H9 (cell line): Measurements from ENCODE around the gene CDH23. TPM values are rescaled to one million over a fixed set of nuclear protein-coding genes. Genes with fewer than 3 reads are reported as not detected.

ENCODE experiments used
- DNase-seq: peaks from one replicate; pipeline ENCODE4 v3.0.0-alpha.2; 2017
- H2AFZ ChIP-seq: one replicate; pipeline ENCODE4 v1.6.1; 2013; ENCODE audit warnings: mild to moderate bottlenecking, low read length, control low read depth, moderate library complexity
- H2AK5ac ChIP-seq: 2 replicates; pipeline ENCODE4 v1.6.1; 2013; ENCODE audit warnings: low read length, control low read depth, mixed read lengths; ENCODE audit not compliant: insufficient read length
- H2BK120ac ChIP-seq: one replicate; pipeline ENCODE4 v1.6.1; 2013; ENCODE audit warnings: low read depth, mild to moderate bottlenecking, low read length, control low read depth, inconsistent platforms; ENCODE audit not compliant: poor library complexity, severe bottlenecking
- H2BK12ac ChIP-seq: 2 replicates; pipeline ENCODE4 v1.6.1; 2013; ENCODE audit warnings: low read length, control low read depth, mixed read lengths, low read depth; ENCODE audit not compliant: insufficient read length
- H2BK15ac ChIP-seq: 2 replicates; pipeline ENCODE4 v1.6.1; 2013; ENCODE audit warnings: low read depth, low read length, control low read depth
- H2BK20ac ChIP-seq: one replicate; pipeline ENCODE4 v1.6.1; 2013; ENCODE audit warnings: low read depth, mild to moderate bottlenecking, low read length, control low read depth, inconsistent platforms; ENCODE audit not compliant: poor library complexity, severe bottlenecking
- H2BK5ac ChIP-seq: 2 replicates; pipeline ENCODE4 v1.6.1; 2013; ENCODE audit warnings: low read length, control low read depth, mixed read lengths; ENCODE audit not compliant: insufficient read length
- H3K14ac ChIP-seq: 2 replicates; pipeline ENCODE4 v1.6.1; 2013; ENCODE audit warnings: low read length, control low read depth; ENCODE audit not compliant: insufficient read depth
- H3K18ac ChIP-seq: 2 replicates; pipeline ENCODE4 v1.6.1; 2013; ENCODE audit warnings: low read depth, mild to moderate bottlenecking, mixed read lengths, low read length, control low read depth; ENCODE audit not compliant: insufficient read length
- H3K23ac ChIP-seq: 2 replicates; pipeline ENCODE4 v1.6.1; 2013; ENCODE audit warnings: low read length, control low read depth, mixed read lengths, low read depth; ENCODE audit not compliant: insufficient read length
- H3K23me2 ChIP-seq: 2 replicates; pipeline ENCODE4 v1.6.1; 2013; ENCODE audit warnings: low read depth, mild to moderate bottlenecking, mixed read lengths, low read length, control low read depth; ENCODE audit not compliant: insufficient read length, poor library complexity, severe bottlenecking
- H3K27ac ChIP-seq: 2 replicates; pipeline ENCODE4 v1.5.1; 2013; ENCODE audit warnings: low read length, control low read depth, mixed read lengths, low read depth; ENCODE audit not compliant: insufficient read length
- H3K27me3 ChIP-seq: 2 replicates; pipeline ENCODE4 v1.6.1; 2013; ENCODE audit warnings: low read length, control low read depth, inconsistent platforms; ENCODE audit not compliant: insufficient read depth
- H3K4ac ChIP-seq: 2 replicates; pipeline ENCODE4 v1.6.1; 2013; ENCODE audit warnings: low read depth, mild to moderate bottlenecking, control low read depth, inconsistent platforms, low read length, moderate library complexity
- H3K4me1 ChIP-seq: 2 replicates; pipeline ENCODE4 v1.6.1; 2013; ENCODE audit warnings: low read length, control low read depth, inconsistent platforms; ENCODE audit not compliant: insufficient read depth
- H3K4me2 ChIP-seq: 2 replicates; pipeline ENCODE4 v1.6.1; 2013; ENCODE audit warnings: low read length, control low read depth, mixed read lengths; ENCODE audit not compliant: insufficient read length, insufficient read depth
- H3K56ac ChIP-seq: 2 replicates; pipeline ENCODE4 v1.6.1; 2013; ENCODE audit warnings: low read depth, mild to moderate bottlenecking, mixed read lengths, low read length, control low read depth; ENCODE audit not compliant: insufficient read length
- H3K79me1 ChIP-seq: 2 replicates; pipeline ENCODE4 v1.6.1; 2013; ENCODE audit warnings: low read depth, mild to moderate bottlenecking, moderate library complexity, low read length, control low read depth, inconsistent platforms; ENCODE audit not compliant: insufficient read depth, poor library complexity, severe bottlenecking
- H3K79me2 ChIP-seq: 2 replicates; pipeline ENCODE4 v1.6.1; 2013; ENCODE audit warnings: low read length, control low read depth, inconsistent platforms; ENCODE audit not compliant: insufficient read depth
- H3K9ac ChIP-seq: 2 replicates; pipeline ENCODE4 v1.6.1; 2013; ENCODE audit warnings: low read length, control low read depth, mixed read lengths; ENCODE audit not compliant: insufficient read length; ENCODE audit errors: extremely low read depth
- H3K9me3 ChIP-seq: one replicate; pipeline ENCODE4 v1.6.1; 2013; ENCODE audit warnings: low read depth, low read length, inconsistent platforms; ENCODE audit not compliant: control insufficient read depth
- H3T11ph ChIP-seq: one replicate; pipeline ENCODE4 v1.6.1; 2013; ENCODE audit warnings: mild to moderate bottlenecking, low read length, control low read depth, inconsistent platforms
- H4K20me1 ChIP-seq: one replicate; pipeline ENCODE4 v1.6.1; 2013; ENCODE audit not compliant: control insufficient read depth, insufficient read length, insufficient read depth
- H4K5ac ChIP-seq: 2 replicates; pipeline ENCODE4 v1.6.1; 2013; ENCODE audit warnings: low read depth, mild to moderate bottlenecking, mixed read lengths, low read length, control low read depth; ENCODE audit not compliant: insufficient read length
- H4K8ac ChIP-seq: replicated peaks from 2 replicates; pipeline ENCODE4 v1.6.1; 2013; ENCODE audit warnings: low read length, control low read depth, mixed read lengths, low read depth; ENCODE audit not compliant: insufficient read length
- H4K91ac ChIP-seq: 2 replicates; pipeline ENCODE4 v1.6.1; 2013; ENCODE audit warnings: low read depth, mild to moderate bottlenecking, moderate library complexity, mixed read lengths, low read length, control low read depth; ENCODE audit not compliant: insufficient read length
- H3K27ac Mint-ChIP-seq, 3 experiments: 2 replicates in 2 of 3; 3 replicates in 1 of 3; pipeline ENCODE4 v1.8.0; 2020 to 2021; ENCODE audit warnings: mixed read lengths in 3 of 3, mild to moderate bottlenecking in 1 of 3, moderate library complexity in 1 of 3
- H3K27me3 Mint-ChIP-seq: 2 replicates; pipeline ENCODE4 v1.8.0; 2021; ENCODE audit warnings: low read depth, mild to moderate bottlenecking, moderate library complexity, mixed read lengths
- H3K36me3 Mint-ChIP-seq, 3 experiments: 2 replicates in 2 of 3; 3 replicates in 1 of 3; pipeline ENCODE4 v1.8.0; 2020 to 2021; ENCODE audit warnings: low read depth in 3 of 3, mixed read lengths in 3 of 3; ENCODE audit not compliant: insufficient read depth in 1 of 3
- H3K4me1 Mint-ChIP-seq, 2 experiments: 2 replicates each; pipeline ENCODE4 v1.8.0; 2020; ENCODE audit warnings: mixed read lengths in 2 of 2
- H3K4me3 Mint-ChIP-seq, 2 experiments: 2 replicates in 1 of 2; 3 replicates in 1 of 2; pipeline ENCODE4 v1.8.0; 2020 to 2021; ENCODE audit warnings: mild to moderate bottlenecking in 2 of 2, mixed read lengths in 2 of 2, moderate library complexity in 1 of 2
- H3K9me3 Mint-ChIP-seq, 2 experiments: 2 replicates in 1 of 2; 3 replicates in 1 of 2; pipeline ENCODE4 v1.8.0; 2020; ENCODE audit warnings: mild to moderate bottlenecking in 2 of 2, mixed read lengths in 2 of 2, moderate library complexity in 1 of 2
- CTCF ChIP-seq: fragments of 200-600 bp; sonication (generic); conservative IDR thresholded peaks from 3 replicates; pipeline ENCODE4 v1.8.0; 2021; ENCODE audit warnings: antibody characterized with exemption, mild to moderate bottlenecking
- WGBS: extraction: QIAGEN DNeasy Blood & Tissue Kit; methylation state at CpG from one replicate; pipeline ENCODE4 v1.1.7; 2013; ENCODE audit warnings: missing lambda C conversion rate, low lambda C conversion rate, mixed read lengths; ENCODE audit not compliant: insufficient read length; ENCODE audit errors: extremely low coverage; 5-methylcytosine and 5-hydroxymethylcytosine counted together
- total RNA-seq: library from RNA; stranded (reverse); gene quantifications from 2 replicates; pipeline ENCODE4 v1.2.1, GENCODE V29; 2021

CDH23 gene
- total RNA-seq, 1 experiment from 2014 or later, result 2.1 TPM

DNA sequence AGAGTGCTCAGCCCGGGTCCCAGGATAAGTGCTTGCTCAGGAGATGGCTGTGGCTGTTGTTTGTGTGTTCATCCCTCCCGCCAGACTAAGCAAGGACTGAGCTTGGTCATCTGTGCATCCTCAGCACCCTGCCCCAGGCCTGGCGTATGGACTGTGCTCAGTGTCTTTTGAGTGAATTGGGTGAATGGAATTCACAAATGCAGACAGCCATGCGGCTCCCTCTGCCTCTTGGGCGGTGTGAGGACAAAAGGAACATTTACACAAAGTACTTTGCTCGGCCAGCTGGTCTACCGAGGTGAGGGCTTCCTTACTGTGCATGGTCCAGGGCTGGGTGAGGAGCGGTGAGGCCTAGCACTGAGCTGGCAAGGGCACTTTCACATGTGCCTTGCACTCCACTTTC is 120.2 kb downstream of the CDH23 start:
- WGBS, result no CpG with 5 or more reads among the region's 8 CpGs
- Histone ChIP-seq H4K91ac (no peak overlapping the region), H3K14ac (peak overlapping the region; percentile 79; the same call in 1 of the 2 replicates), H3K4me2 (no peak overlapping the region), H3K9me3 (no peaks in the 10 kb centered on the region), H3K56ac (no peak overlapping the region), H3K18ac (no peak overlapping the region), H3T11ph (no peak overlapping the region), H2BK12ac (no peak overlapping the region), H4K8ac (no peak overlapping the region), H2BK120ac (no peak overlapping the region), H3K23me2 (no peaks in the 10 kb centered on the region), H3K9ac (no peak overlapping the region), H2BK20ac (no peak overlapping the region), H3K4ac (no peak overlapping the region), H2AK5ac (no peak overlapping the region), H3K79me1 (no peaks in the 10 kb centered on the region), H2BK15ac (no peak overlapping the region), H3K27ac (no peak overlapping the region), H4K20me1 (no peaks in the 10 kb centered on the region), H2AFZ (no peak overlapping the region), H4K5ac (no peak overlapping the region), H3K23ac (no peak overlapping the region), H2BK5ac (no peak overlapping the region), H3K27me3 (no peaks in the 10 kb centered on the region), H3K79me2 (no peaks in the 10 kb centered on the region), H3K4me1 (no peaks in the 10 kb centered on the region)
- H3K4me3 Mint-ChIP-seq, result no peak overlapping the region
- TF ChIP-seq CTCF, result no peak
- no peak for DNase-seq
- H3K4me1 Mint-ChIP-seq, result peaks cover 5 to 15% of the 10 kb centered on the region in 2 experiments; a peak in 3 of 4 replicates
- H3K27me3 Mint-ChIP-seq, result peaks cover 2% of the 10 kb centered on the region
- no peaks in the 10 kb centered on the region for H3K36me3 Mint-ChIP-seq
- no peak overlapping the region for H3K27ac Mint-ChIP-seq
- no peaks in the 10 kb centered on the region for H3K9me3 Mint-ChIP-seq
